ENCODE data around the gene HACD2.
"Not testable (repeated sequence)": the region's sequence is repeated elsewhere in the genome, so short reads cannot be mapped to it uniquely, and the experiment has no call there.

The HACD2 gene

DNA sequence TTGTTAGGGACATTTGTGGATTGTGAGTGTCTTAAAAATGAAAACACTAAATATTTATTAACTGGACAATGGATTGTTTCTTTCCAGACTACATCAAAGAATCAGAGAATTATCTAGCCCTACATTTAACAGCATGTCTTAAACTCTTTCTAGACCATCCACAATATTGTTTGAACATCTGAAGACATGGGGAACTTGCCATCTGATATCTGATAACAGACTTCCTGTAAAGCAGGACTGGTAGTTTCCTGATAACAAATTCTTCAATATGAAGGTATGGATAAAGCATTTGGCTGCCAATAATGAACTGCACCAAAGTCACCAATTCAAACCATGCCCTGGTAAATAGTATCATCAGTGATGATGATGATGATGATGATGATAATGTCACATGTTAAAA, 26.2 kb upstream of the HACD2 start:
- no peak for DNase-seq (ENCODE audit: low read depth)
- H3K4me3 ChIP-seq (ENCODE audit: low read depth, low read length), result no peak overlapping the region

DNA sequence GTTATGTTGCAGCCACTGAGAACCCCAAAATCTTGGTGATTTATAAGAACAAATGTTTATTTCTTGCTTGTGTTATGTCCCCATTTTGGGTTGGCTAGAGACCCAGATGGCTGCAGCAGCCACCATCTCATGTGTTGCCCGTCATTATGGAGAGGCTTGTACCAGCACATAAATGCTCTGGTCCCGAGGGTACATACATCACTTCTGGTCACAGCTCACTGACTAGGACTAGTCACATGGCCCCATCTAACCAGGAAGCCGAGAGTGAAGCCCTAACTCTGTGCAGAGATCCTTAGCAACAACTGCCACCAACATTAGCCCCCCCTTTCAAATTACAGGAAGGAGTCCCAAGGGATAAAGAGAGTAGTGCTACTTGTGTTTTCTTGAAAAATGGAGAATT, 25.5 kb upstream of the HACD2 start:
- no peak for DNase-seq (ENCODE audit: low read depth)
- H3K4me3 ChIP-seq (ENCODE audit: low read depth, low read length), result no peak overlapping the region
- TF ChIP-seq, protein P1, sequence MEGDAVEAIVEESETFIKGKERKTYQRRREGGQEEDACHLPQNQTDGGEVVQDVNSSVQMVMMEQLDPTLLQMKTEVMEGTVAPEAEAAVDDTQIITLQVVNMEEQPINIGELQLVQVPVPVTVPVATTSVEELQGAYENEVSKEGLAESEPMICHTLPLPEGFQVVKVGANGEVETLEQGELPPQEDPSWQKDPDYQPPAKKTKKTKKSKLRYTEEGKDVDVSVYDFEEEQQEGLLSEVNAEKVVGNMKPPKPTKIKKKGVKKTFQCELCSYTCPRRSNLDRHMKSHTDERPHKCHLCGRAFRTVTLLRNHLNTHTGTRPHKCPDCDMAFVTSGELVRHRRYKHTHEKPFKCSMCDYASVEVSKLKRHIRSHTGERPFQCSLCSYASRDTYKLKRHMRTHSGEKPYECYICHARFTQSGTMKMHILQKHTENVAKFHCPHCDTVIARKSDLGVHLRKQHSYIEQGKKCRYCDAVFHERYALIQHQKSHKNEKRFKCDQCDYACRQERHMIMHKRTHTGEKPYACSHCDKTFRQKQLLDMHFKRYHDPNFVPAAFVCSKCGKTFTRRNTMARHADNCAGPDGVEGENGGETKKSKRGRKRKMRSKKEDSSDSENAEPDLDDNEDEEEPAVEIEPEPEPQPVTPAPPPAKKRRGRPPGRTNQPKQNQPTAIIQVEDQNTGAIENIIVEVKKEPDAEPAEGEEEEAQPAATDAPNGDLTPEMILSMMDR (IDR thresholded peaks at IDR 0.05; ENCODE audit: low read depth, low read length, missing control alignments), result no peak

More for the DNA sequence above, 26.2 kb upstream of the HACD2 start:
- TF ChIP-seq, protein P1 (IDR thresholded peaks at IDR 0.05; ENCODE audit: low read depth, low read length, missing control alignments), result no peak

DNA sequence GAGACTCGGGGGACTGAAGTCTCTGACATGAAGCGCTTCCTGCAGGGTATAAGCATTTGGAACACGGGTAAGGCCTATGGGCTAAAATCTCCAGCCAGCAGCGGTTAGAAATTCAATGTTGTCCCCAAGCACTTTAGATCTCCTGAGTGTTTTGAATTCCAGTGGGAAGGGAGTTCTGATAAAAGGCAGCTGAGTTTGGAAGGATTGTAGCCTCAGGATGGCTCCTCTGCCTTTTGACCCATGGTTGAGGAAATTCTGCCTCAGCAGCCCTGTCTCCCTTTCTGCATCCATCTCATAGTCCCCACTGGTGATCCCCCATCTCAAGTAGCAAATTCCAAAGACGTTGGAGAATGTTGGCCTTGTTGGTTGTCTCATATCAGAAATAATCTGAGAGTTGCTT, 24.2 kb upstream of the HACD2 start:
- DNase-seq (ENCODE audit: low read depth), result no peak
- TF ChIP-seq, protein P1 (IDR thresholded peaks at IDR 0.05; ENCODE audit: low read depth, low read length, missing control alignments), result no peak
- H3K4me3 ChIP-seq (ENCODE audit: low read depth, low read length), result no peak overlapping the region

DNA sequence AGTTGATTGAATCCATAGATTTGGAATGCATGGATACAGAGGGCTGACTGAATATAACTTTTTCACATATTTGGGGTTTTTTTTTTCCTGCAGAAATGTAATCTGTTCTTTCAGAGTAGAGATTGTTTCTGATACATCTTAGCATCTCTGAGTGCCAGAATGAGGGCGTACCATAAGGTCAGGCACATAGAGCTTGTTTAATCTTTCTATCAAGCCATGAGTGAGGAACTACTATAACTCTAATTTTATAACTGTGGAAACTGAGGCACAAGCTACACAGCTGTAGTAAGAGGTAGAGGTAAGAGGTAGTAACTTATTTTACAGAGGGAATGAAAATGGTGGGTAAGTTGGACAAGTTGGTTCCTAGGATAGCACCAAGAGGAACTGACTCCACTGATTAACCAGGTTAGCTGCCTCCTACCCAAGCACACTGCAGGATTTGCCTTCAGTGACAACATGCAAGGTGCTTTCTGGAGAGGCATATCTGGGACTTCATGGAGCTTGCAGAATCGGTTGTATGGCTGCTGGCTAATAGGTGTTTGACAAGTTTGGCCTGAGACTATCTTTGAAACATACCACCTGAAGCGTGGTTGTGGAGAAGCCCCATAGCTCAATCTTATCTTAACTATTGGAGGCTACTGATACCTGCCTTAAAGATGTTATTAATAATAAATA, 23.5 kb upstream of the HACD2 start:
- TF ChIP-seq, protein P1 (IDR thresholded peaks at IDR 0.05; ENCODE audit: low read depth, low read length, missing control alignments), result no peak
- DNase-seq (ENCODE audit: low read depth), result no peak
- H3K4me3 ChIP-seq (ENCODE audit: low read depth, low read length), result no peak overlapping the region

DNA sequence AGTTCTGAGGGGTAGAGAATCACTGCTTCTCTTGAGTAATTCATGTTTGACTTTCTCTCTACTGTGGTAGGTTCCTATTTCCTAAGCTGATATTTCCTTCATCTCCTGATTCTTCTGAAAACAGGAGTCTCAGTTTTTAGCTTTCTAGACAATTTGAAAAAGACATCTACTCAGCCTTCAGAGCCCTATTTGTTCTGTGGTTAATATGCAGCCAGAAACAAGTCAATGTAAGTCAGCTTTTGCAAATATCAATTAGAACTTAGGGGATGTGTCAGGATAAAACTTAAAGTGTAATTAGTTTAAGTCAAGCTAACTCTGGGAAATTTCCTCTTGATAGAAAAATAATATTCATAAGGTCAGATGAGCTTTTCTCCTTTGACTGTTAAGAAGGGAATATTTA, 21.7 kb upstream of the HACD2 start:
- TF ChIP-seq, protein P1 (IDR thresholded peaks at IDR 0.05; ENCODE audit: low read depth, low read length, missing control alignments), result no peak
- no peak overlapping the region for H3K4me3 ChIP-seq (ENCODE audit: low read depth, low read length)
- DNase-seq (ENCODE audit: low read depth), result no peak

DNA sequence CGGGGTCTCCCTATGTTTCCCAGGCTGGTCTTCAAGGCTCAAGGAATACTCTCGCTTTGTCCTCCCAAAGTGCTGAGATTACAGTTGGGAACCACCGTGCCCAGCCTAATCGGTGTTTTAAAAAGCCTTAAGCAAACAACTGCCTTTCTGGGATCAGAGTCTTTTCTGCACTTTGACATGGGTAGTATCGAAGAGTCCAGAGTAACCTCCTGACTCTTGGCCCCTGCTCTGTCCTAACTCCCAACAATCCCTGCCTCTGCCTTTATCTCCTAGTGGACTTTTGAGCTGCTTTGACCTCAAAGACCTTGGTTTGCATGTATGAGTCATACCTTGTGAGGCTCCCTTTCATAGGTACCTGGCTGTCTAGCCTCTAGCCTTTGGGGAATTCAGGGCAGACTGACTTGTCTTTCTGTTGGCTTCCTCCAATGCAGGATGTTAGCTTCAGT, 21.0 kb upstream of the HACD2 start:
- no peak overlapping the region for H3K4me3 ChIP-seq (ENCODE audit: low read depth, low read length)
- DNase-seq (ENCODE audit: low read depth), result peak; percentile 49
- TF ChIP-seq, protein P1 (IDR thresholded peaks at IDR 0.05; ENCODE audit: low read depth, low read length, missing control alignments), result no peak

DNA sequence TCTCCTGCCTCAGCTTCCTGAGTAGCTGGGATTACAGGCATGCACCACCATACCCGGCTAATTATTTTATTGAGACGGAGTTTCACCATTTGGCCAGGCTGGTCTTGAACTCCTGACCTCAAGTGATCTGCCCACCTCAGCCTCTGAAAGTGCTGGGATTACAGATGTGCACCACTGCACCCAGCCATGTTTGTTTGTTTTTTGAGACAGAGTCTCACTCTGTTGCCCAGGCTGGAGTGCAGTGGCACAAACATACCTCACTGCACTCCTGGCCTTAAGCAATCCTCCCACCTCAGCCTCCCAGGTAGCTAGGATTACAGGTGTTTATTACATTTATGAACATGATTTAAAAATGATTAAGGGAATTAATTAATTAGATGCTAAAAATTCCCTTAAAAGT, 18.3 kb upstream of the HACD2 start:
- H3K4me3 ChIP-seq (ENCODE audit: low read depth, low read length); DNase-seq (ENCODE audit: low read depth): not testable (repeated sequence)
